GOT3 (cell line): ENCODE data around the gene MBD6.

ENCODE experiments used
- DNase-seq: peaks from one replicate; lab custom pipeline; 2025; ENCODE audit warnings: mixed read lengths; lab: John Stamatoyannopoulos, UW

The MBD6 gene

DNA sequence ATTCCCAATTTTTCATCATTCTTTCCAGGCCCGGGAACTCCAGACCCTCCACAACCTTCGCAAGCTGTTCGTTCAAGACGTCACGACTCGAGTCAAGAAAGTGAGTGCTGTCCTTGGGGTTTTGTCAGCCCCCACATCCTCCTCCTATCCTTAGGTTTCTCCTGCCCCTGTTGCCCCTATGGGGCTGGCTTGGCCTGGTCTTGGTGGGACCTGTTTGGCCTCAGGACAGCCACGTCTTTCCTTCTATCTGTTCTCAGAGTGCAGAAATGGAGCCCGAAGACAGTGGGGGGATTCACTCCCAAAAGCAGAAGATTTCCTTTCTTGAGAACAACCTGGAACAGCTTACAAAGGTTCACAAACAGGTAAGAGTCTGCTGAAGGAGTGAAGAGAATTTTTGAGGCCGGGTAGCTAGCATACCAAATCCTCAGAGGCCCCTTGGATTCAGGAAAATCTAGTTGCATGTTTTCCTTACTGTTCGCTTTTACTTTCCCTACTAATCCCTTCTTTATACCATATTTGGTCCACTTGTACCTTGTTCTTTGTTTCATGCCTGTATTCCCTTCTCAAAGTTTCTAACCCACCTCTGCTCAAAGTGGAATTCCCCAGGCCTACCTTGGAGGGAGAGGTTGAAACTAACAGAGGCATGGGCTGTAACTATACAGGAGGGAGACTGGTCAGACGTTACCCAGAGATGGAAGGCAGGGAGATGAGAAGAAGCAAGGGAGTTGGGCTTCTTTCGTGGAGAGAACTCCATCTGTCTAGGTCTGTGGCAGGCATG lies 55.5 kb downstream of the MBD6 start:
- no peak for DNase-seq

DNA sequence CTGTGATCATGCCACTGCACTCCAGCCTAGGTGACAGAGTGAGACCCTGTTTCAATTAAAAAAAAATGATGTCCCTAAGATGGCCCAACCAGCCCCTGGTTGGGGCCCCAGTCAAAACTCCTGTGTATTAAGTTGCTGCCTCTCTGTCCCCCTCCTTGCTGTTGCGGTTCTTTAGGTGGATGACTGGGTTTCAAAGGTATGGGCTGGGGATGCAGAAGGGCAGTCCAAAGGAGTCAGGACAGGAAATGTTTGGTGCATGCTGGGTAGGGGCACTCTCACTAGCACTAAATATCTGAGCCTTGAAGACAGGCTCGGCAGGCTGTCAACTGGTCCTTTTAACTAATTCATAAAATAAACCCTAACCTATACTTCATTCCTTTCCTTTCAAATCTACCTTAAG lies 56.4 kb downstream of the MBD6 start:
- no peak for DNase-seq
